Activated CD8-positive, alpha-beta memory T cell treated with anti-CD3 and anti-CD28 coated beads for 4 hours (primary cell): ENCODE results near the gene NHLH2.

Experiments
- DNase-seq, 2 donors: peaks; one replicate each; pipeline ENCODE4 v3.0.0-alpha.2; 2020; ENCODE audit warnings: low read depth in 2 of 2

NHLH2 gene

DNA sequence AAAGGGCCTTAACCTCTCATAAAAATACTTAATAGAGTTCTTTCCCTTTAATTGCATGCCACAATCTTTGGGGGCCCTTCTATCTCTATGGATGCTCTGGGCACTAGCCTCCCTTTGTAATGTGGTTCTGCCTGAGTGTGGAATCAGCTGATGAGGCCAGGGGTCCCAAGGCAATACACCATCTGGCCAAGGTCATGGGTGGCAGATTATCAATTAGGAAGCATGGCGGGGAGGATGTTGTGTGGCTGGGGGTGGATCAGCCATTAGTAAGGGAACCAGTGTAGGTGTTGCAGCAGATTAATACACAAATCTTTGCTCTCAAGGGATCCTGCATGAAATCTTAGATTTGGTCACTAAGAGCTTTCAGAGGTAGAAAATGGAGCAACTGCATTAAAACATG lies 35.3 kb downstream of the NHLH2 start:
- no peak for DNase-seq

DNA sequence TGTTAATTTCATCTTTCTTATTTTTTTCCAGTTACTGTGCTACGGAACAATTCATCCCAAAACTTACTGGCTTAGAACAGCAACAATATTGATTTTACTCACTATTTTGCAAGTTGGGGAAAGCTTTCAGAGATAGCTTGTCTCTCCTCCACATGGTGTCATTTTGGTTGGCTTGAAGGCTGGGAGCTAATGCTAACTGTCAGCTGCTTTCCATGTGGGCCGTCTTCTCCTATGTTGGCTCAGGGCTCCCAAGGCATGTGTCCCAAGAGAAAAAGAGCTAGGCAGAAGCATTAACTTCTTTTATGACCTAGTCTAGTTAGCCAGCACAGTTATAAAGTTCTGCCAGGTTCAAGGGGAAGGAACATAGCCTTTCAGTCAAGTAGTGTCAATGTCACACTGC lies 38.5 kb downstream of the NHLH2 start:
- no peak for DNase-seq

DNA sequence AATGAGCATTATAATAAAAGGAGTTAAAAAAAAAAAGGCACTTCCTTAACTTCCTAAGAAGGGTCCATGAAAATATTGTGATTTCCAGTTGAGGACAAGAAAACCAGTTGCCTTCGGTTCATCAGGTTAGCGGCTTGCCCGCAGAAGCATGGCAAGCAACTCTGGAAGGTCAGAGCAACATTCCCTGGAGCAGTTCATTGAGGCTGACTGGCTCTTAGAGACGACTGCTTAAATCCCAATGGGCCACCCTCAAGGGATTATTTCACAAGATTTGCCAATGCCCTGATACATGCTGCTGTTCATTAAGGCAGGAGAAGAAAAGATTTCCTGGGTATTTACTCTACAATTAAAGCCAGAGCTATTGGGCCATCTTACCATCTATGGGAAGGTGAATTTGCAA lies 43.4 kb downstream of the NHLH2 start:
- no peak for DNase-seq

DNA sequence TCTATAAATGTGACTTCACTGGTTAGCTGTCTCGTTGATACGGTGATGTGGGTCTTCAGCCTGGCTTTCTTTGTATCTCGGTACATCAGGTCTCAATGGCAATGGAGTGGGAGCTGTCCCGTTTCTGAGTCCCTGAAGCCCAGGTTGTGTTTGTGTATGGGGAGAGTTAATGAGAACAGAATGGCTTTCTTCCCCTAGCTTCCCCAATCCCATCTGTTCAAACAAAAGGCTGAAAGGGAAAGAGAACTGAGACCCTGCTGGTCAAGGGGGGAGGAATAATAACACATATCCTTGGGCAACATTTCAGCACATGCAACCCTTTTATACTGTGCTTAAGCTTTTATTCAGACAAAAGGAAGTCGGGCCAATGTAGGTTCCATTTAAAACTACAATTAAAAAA lies 44.0 kb downstream of the NHLH2 start:
- no peak for DNase-seq

DNA sequence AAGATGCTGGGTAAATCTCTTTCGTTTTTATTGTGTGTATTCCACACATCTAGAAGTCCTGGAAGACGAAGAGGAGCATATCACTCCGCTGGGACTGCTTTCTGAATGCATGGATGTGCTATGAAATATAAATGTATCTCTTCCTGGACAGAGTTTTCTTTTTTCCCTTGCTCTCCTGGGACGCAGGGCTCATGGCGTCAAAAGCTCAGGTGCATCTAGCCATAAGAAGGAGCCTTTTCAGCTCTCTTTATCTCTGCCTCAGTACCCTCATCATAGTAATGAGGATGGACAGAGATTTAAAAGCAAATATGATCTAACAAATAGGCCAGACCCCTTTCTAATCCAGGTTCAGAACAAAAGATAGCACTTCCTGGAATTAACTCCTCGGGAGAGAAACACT lies 44.9 kb downstream of the NHLH2 start:
- no peak for DNase-seq

DNA sequence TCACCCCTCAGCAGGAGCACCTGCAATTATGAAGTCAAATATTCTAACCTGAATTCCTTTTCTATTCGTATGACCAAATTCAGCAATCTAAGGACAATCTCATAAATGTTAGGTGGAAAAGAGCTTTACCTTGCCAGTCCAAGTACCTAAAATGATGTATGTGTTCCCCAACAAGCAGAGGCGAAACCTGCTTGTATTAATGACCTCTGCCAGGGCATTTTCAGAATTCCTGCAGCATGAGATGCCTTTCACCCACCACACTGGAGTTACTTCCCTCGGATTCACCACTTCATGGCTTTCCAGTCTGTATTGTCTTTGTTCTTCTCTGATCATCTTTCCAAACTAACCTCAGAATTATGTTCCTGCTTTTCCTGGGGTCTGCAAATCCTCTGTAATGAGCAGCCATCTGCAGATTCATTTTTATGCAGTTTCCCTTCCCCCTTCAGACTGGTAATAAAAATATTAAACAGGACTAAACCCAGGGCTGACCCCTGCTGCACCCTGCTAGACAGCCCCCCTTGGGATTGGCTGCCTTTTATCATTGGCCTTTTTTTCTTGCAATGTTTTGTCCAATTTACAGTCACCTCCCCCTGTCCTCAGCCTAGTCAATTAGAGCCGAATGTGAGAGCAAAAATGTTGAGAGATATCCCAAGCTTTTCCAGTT lies 45.8 kb downstream of the NHLH2 start:
- no peak for DNase-seq

DNA sequence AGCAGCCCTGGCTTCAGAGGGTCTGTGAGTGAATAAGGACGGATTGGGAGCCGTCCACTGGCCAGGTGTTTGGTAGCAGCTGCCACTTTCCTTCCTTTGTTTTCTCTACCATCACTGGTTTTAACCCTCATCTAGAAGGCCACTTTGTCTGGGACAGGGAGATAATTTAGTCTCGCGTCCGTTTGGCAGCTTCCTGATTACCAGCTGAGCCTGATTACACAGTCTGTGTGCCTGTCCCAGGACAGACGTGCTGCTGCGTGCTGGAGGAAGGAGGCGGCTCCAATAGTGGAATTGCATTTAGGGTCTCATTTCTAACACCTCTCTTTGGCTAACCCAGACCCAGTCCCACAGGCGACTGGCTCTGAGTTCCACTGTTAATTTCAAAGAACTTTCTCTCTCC lies 47.8 kb downstream of the NHLH2 start:
- no peak for DNase-seq

DNA sequence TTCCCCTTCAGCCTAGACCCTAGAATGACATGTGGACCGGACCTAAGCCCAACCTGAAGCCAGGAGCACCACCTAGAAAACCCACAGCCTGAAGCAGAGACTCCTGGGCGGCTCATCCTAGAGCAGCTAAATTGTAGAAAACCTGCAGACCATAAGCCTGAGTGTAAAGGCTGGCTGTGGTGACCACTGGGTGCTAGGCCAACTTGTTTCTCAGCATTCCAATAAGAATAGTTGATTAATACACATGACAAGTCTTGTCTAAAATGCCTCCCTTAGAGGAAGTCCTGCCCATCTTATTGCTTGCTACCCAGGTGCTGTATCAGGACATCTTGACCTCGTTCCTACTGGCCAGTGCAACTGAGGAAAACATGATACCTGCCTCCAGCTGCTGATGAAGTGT lies 49.1 kb downstream of the NHLH2 start:
- no peak for DNase-seq

DNA sequence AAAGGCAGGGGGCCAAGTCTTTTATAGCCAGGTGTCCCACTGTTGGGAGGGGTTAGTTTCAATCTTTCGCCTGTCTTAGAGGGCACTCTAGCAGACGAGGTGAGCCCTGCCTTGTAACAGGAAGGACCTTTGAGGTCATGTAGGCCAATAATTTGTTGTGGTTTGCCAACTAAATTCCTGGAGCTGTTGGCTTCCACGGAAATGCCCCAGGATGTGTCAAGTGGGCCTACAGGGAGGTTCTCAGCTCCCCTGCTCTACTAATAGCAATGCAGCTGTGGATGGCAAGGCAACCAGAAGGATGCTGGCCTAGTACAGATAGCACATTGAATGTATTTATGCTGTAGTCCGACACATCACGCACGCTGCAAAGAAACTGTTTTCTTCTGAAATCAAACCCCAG lies 50.1 kb downstream of the NHLH2 start:
- no peak for DNase-seq

DNA sequence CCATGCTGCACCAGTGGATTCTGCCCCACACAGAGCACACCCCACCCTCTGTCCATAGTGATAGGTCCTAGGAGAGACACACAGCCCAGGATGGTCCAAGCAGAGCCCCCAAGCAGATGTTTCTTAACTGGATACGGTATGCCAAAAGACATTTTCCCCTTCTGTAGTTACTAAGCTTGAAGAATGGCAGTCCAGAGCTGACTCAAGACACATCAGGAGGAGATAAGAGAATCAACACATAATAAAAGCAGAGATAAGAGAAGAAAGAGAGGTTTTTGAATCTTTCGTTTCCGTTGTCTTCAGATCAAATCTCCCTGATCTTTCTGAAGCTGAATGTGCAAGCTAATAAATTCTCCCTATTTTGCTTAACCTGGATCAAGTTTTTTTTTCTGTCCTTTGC lies 50.6 kb downstream of the NHLH2 start:
- no peak for DNase-seq
